Upper lobe of right lung (tissue), 1 donor: ENCODE results near the gene ATIC. TPM values are rescaled to one million over a fixed set of nuclear protein-coding genes. Genes with fewer than 3 reads are reported as not detected.
A peak's percentile ranks its signal among the peaks of the same experiment; 100 is the strongest.

Experiments
- ATAC-seq: fragments of 200-7000 bp; cut with Tn5 transposase; one replicate; pipeline ENCODE4 v1.9.1; 2020; ENCODE audit warnings: mild to moderate bottlenecking, moderate library complexity
- DNase-seq: peaks from one replicate; pipeline ENCODE4 v3.0.0-alpha.2; 2020
- H3K27ac ChIP-seq: fragments of 200-600 bp; one replicate; pipeline ENCODE4 v1.8.0; 2022
- H3K27me3 ChIP-seq: fragments of 200-600 bp; one replicate; pipeline ENCODE4 v1.8.0; 2022; ENCODE audit warnings: mild to moderate bottlenecking
- H3K36me3 ChIP-seq: fragments of 200-600 bp; one replicate; pipeline ENCODE4 v1.8.0; 2022
- H3K4me1 ChIP-seq: fragments of 200-600 bp; one replicate; pipeline ENCODE4 v1.8.0; 2022
- H3K4me3 ChIP-seq: fragments of 200-600 bp; one replicate; pipeline ENCODE4 v1.8.0; 2022; ENCODE audit warnings: mild to moderate bottlenecking
- H3K9me3 ChIP-seq: fragments of 200-600 bp; one replicate; pipeline ENCODE4 v1.8.0; 2022
- intact Hi-C: fragments of 100-400 bp; cut with DNase I; formaldehyde crosslinking; loops from one replicate; pipeline ENCODE4 v1.11.0; 2022
- total RNA-seq: library from RNA; stranded (reverse); fragmentation: NEBNext Ultra II Directional; extraction: Animal tissue kit (Norgen Biotek cat#: 25700); gene quantifications from one replicate; pipeline ENCODE4 v1.2.1, GENCODE V29; 2021
- TF ChIP-seq, protein P1 (sequence below): fragments of 200-600 bp; IDR thresholded peaks from one replicate; pipeline ENCODE4 v1.8.0; 2022; ENCODE audit warnings: antibody characterized with exemption
- donor health status: DM: no; HTN: yes; CAD: no; lungs with severe emphysema.

The ATIC gene
- total RNA-seq, 1 donor from 2014 or later, result 71.0 TPM

GRCh38 chr2:215270118-215270451 is 41.8 kb upstream of the ATIC start:
- Histone ChIP-seq H3K9me3 (no peaks in the 10 kb centered on the region), H3K27me3 (no peaks in the 10 kb centered on the region), H3K36me3 (no peaks in the 10 kb centered on the region), H3K4me3 (peak overlapping the region; percentile 17), H3K27ac (no peak overlapping the region), H3K4me1 (no peaks in the 10 kb centered on the region)
- intact Hi-C loops, result no loop called here
- TF ChIP-seq, protein P1, sequence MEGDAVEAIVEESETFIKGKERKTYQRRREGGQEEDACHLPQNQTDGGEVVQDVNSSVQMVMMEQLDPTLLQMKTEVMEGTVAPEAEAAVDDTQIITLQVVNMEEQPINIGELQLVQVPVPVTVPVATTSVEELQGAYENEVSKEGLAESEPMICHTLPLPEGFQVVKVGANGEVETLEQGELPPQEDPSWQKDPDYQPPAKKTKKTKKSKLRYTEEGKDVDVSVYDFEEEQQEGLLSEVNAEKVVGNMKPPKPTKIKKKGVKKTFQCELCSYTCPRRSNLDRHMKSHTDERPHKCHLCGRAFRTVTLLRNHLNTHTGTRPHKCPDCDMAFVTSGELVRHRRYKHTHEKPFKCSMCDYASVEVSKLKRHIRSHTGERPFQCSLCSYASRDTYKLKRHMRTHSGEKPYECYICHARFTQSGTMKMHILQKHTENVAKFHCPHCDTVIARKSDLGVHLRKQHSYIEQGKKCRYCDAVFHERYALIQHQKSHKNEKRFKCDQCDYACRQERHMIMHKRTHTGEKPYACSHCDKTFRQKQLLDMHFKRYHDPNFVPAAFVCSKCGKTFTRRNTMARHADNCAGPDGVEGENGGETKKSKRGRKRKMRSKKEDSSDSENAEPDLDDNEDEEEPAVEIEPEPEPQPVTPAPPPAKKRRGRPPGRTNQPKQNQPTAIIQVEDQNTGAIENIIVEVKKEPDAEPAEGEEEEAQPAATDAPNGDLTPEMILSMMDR, result no peak
- DNase-seq (no peak), ATAC-seq (no peak)

GRCh38 chr2:215271446-215271845 is 40.4 kb upstream of the ATIC start:
- DNase-seq (no peak), ATAC-seq (no peak)
- intact Hi-C loops, result no loop called here
- Histone ChIP-seq H3K27me3 (peaks cover 5% of the 10 kb centered on the region), H3K9me3 (no peaks in the 10 kb centered on the region), H3K27ac (no peak overlapping the region), H3K4me1 (no peaks in the 10 kb centered on the region), H3K36me3 (no peaks in the 10 kb centered on the region), H3K4me3 (no peak overlapping the region)
- TF ChIP-seq, protein P1, result no peak

DNA sequence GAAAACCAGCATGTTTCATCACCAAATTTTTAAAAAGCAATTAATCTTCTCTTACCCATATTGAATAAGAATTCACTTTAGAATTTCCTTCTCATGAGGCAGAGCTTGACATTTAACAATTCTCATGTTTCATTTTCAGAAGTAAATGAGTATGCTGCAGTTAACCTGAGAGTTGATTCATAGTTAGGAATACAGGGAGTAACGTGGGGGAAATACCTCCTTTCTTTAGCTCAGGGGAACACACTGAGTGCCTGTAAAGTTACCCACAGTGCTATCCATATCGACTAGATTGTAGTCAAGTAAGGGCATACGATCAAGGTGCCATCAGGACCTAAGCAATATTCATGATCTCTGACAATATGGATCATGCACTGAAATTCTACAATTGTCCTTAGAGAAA is 38.9 kb upstream of the ATIC start:
- Histone ChIP-seq H3K4me1 (no peaks in the 10 kb centered on the region), H3K27me3 (peaks cover 6% of the 10 kb centered on the region), H3K4me3 (no peak overlapping the region), H3K36me3 (no peaks in the 10 kb centered on the region), H3K9me3 (no peaks in the 10 kb centered on the region), H3K27ac (no peak overlapping the region)
- intact Hi-C loops, result no loop called here
- TF ChIP-seq, protein P1, result no peak
- no peak for DNase-seq
- ATAC-seq, result no peak

- H3K4me3 ChIP-seq, result no peak overlapping the region
- no peak overlapping the region for H3K27ac ChIP-seq
- H3K27me3 ChIP-seq, result peaks cover 6% of the 10 kb centered on the region
- no peaks in the 10 kb centered on the region for H3K4me1 ChIP-seq
- no peak for ATAC-seq
- no peaks in the 10 kb centered on the region for H3K36me3 ChIP-seq
- TF ChIP-seq, protein P1, result no peak
- no peaks in the 10 kb centered on the region for H3K9me3 ChIP-seq
- no peak for DNase-seq
- intact Hi-C loops, result no loop called here
Measured at GRCh38 chr2:215274829-215275228, 37.0 kb upstream of the ATIC start.

GRCh38 chr2:215275824-215276223 is 36.0 kb upstream of the ATIC start:
- Histone ChIP-seq H3K27me3 (peaks cover 6% of the 10 kb centered on the region), H3K36me3 (no peaks in the 10 kb centered on the region), H3K9me3 (no peaks in the 10 kb centered on the region), H3K4me1 (no peaks in the 10 kb centered on the region), H3K27ac (no peak overlapping the region), H3K4me3 (no peak overlapping the region)
- TF ChIP-seq, protein P1, result no peak
- intact Hi-C loops, result no loop called here
- DNase-seq (no peak), ATAC-seq (peak; percentile 40)

DNA sequence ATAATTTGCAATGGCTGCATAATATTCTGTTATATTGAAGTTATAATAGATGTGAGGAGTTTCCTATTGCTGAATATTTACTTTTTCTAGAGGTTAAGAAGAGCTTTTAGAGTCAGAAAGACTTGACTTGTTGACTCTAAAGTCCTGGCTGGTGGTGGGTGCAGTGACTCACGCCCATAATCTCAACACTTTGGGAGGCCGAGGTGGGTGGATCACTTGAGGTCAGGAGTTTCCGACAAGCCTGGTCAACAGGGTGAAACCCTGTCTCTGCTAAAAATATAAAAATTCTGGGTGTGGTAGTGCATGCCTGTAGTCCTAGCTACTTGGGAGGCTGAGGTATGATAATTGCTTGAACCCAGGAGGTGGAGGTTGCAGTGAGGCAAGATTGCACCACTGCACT is 33.9 kb upstream of the ATIC start:
- ATAC-seq, result peak; percentile 48
- intact Hi-C loops, result no loop called here
- no peaks in the 10 kb centered on the region for H3K36me3 ChIP-seq

More for the DNA sequence above, 33.9 kb upstream of the ATIC start:
- Histone ChIP-seq H3K4me3 (no peak overlapping the region), H3K27ac (no peak overlapping the region), H3K9me3 (no peaks in the 10 kb centered on the region), H3K27me3 (peaks cover 6% of the 10 kb centered on the region), H3K4me1 (no peaks in the 10 kb centered on the region)
- TF ChIP-seq, protein P1, result no peak
- DNase-seq, result no peak
